Stomach (tissue), 4 donors: Measurements from ENCODE around the gene EVL.

ENCODE experiments used
- CTCF ChIP-seq, 7 experiments: fragments of 450-650 bp in 4 of 7; fragments of 200-600 bp in 3 of 7; sonication (generic) in 3 of 7; IDR thresholded peaks; one replicate each; pipeline ENCODE4 v1.5.1; 2016 to 2019; ENCODE audit warnings: antibody characterized with exemption in 7 of 7, control low read depth in 2 of 7, mild to moderate bottlenecking in 1 of 7
- POLR2A ChIP-seq, 4 donors: fragments of 450-650 bp; IDR thresholded peaks; one replicate each; pipeline ENCODE4 v1.6.1; 2016; ENCODE audit warnings: antibody characterized with exemption in 4 of 4, control low read depth in 2 of 4, mild to moderate bottlenecking in 1 of 4, moderate library complexity in 1 of 4

GRCh38 chr14:100116134-100116533, 50.9 kb downstream of the EVL start:
- TF ChIP-seq CTCF (IDR thresholded peaks at IDR 0.05), result no peak
- no peak for TF ChIP-seq POLR2A (IDR thresholded peaks at IDR 0.05)
